Heart right ventricle (tissue), 16 donors: ENCODE data around the gene GMCL1. TPM values are rescaled to one million over a fixed set of nuclear protein-coding genes. Genes with fewer than 3 reads are reported as not detected.

ENCODE experiments used
- ATAC-seq, 8 donors: fragments of 200-7000 bp; cut with Tn5 transposase; one replicate each; pipeline ENCODE4 v1.9.1; 2020; ENCODE audit warnings: mild to moderate bottlenecking in 8 of 8, moderate library complexity in 8 of 8, moderate number of reproducible peaks in 1 of 8
- DNase-seq, 2 donors: peaks; one replicate each; pipeline ENCODE4 v3.0.0-alpha.2; 2020
- H3K27ac ChIP-seq, 10 donors: fragments of 200-600 bp; sonication (generic) in 2 of 10; one replicate each; pipeline versions ENCODE4 v1.5.0 to v1.8.0; 2020 to 2022; ENCODE audit warnings: mild to moderate bottlenecking in 3 of 10
- H3K27me3 ChIP-seq, 7 donors: fragments of 200-600 bp; one replicate each; pipeline ENCODE4 v1.8.0; 2021 to 2022; ENCODE audit warnings: mild to moderate bottlenecking in 2 of 7
- H3K36me3 ChIP-seq, 9 donors: fragments of 200-600 bp; sonication (generic) in 1 of 9; one replicate each; pipeline versions ENCODE4 v1.5.0 to v1.8.0; 2020 to 2022; ENCODE audit warnings: mild to moderate bottlenecking in 2 of 9
- H3K4me1 ChIP-seq, 9 donors: fragments of 200-600 bp; sonication (generic) in 1 of 9; one replicate each; pipeline versions ENCODE4 v1.5.0 to v1.8.0; 2020 to 2022; ENCODE audit warnings: mild to moderate bottlenecking in 4 of 9
- H3K4me3 ChIP-seq, 10 donors: fragments of 200-600 bp; sonication (generic) in 2 of 10; one replicate each; pipeline versions ENCODE4 v1.5.0 to v1.8.0; 2020 to 2022; ENCODE audit warnings: mild to moderate bottlenecking in 7 of 10, moderate library complexity in 2 of 10
- H3K9me3 ChIP-seq, 11 donors: fragments of 200-600 bp in 10 of 11; sonication (generic) in 2 of 11; one replicate each; pipeline versions ENCODE4 v1.5.0 to v1.8.0; 2013 to 2022; ENCODE audit warnings: mild to moderate bottlenecking in 2 of 11, control low read depth in 1 of 11, moderate library complexity in 1 of 11
- CTCF ChIP-seq, 9 donors: fragments of 200-600 bp; sonication (generic) in 2 of 9; IDR thresholded peaks; one replicate each; pipeline versions ENCODE4 v1.5.0 to v1.8.0; 2021 to 2022; ENCODE audit warnings: antibody characterized with exemption in 9 of 9, mild to moderate bottlenecking in 5 of 9, moderate library complexity in 1 of 9
- WGBS, 2 donors: extraction: QIAGEN DNeasy Blood & Tissue Kit; methylation state at CpG; one replicate each; pipeline ENCODE4 v1.1.7; 2013; ENCODE audit warnings: inconsistent platforms in 1 of 2; 5-methylcytosine and 5-hydroxymethylcytosine counted together
- intact Hi-C, 10 donors: fragments of 100-400 bp; cut with DNase I; formaldehyde crosslinking; loops; one replicate each; pipeline versions ENCODE4 v1.11.1 to v1.14.2; 2022
- polyA plus RNA-seq, 2 donors: library from polyadenylated mRNA; stranded (reverse); fragments of 200-250 nt; gene quantifications; one replicate each; pipeline ENCODE4 v1.2.3, GENCODE V29; 2013
- total RNA-seq, 10 donors: library from RNA; stranded (reverse); fragmentation: NEBNext Ultra II Directional in 3 of 10; extraction: Animal tissue kit (Norgen Biotek cat#: 25700) in 3 of 10; gene quantifications; one replicate each; pipeline versions ENCODE4 v1.2.1 to v1.2.4, GENCODE V29; 2021 to 2023
- donor health status: Arrhythmogenic right ventricular cardiomyopathy.
- donor health status: ischemic (EF 13 %, LVEDD 7.1; RV severe dilation, severe dysfunction).
- donor health status: healthy with polysubstance abuse.
- donor health status: DM: no; HTN: yes; CAD: no.
- donor health status: DM: no; HTN: no; CAD: no.
- donor health status: ischemic (EF 25% LVEDD 6.9; RV normal size, moderate dysfunction).
- donor health status: ischemic (EF 25% LVEDD 5.7; RV mildly dilated, moderate dysfunction).
- donor health status: healthy.
- donor health status: DM: yes; HTN: yes; CAD: no.
- donor health status: Ischemic cardiomyopathy.
- donor health status: ischemic (EF 35%, LVEDD 5.7; RV mildly dilated, moderate dysfunction).
- donor health status: nonischemic (EF 11% LVEDD 7.7; RV severe dilation, severe dysfunction).
- donor health status: DM: yes; HTN: yes; CAD: no.
- donor health status: PGD.
- donor health status: ischemic (EF 29% LVEDD 5.4; RV normal size, mild dysfunction).
- donor health status: nonischemic (EF 23%, LVEDD 6.1; RV moderate dilation, normal function).

Gene GMCL1
- total and polyA plus RNA-seq, 12 donors: 2.9 to 8.0 (median 4.8) TPM

- H3K27ac ChIP-seq: peak overlapping the region; percentile 32 to 84 (median 74)
- peak overlapping the region in 5 of 10 donors; percentile 2 to 18 (median 10) for H3K4me3 ChIP-seq
- TF ChIP-seq CTCF (IDR thresholded peaks at IDR 0.05): no peak
- peaks cover 0 to 25% (median 20%) of the 10 kb centered on the region in 9 donors for H3K4me1 ChIP-seq
- H3K27me3 ChIP-seq: no peaks in the 10 kb centered on the region
- ATAC-seq (peak in 7 of 8 donors; percentile 28 to 77 (median 60)), DNase-seq (no peak)
- 51 to 65% methylated on average over 7 of the region's 7 CpGs for whole genome bisulfite sequencing, 2 donors
- peaks cover 0 to 39% (median 0%) of the 10 kb centered on the region in 9 donors for H3K36me3 ChIP-seq
- no peaks in the 10 kb centered on the region for H3K9me3 ChIP-seq
- intact Hi-C loops: no loop called here
These were observed 39.5 kb upstream of the GMCL1 start for GRCh38 chr2:69789772-69790600.

GRCh38 chr2:69790601-69790959 lies 38.9 kb upstream of the GMCL1 start:
- Histone ChIP-seq H3K4me1 (peaks cover 0 to 25% (median 20%) of the 10 kb centered on the region in 9 donors), H3K4me3 (peak overlapping the region in 1 of 10 donors; percentile 2), H3K36me3 (peaks cover 0 to 36% (median 0%) of the 10 kb centered on the region in 9 donors), H3K27me3 (no peaks in the 10 kb centered on the region), H3K27ac (peak overlapping the region; percentile 32 to 84 (median 74)), H3K9me3 (no peaks in the 10 kb centered on the region)
- 52 to 60% methylated on average over 1 of the region's 1 CpG for WGBS, 2 donors
- DNase-seq (no peak), ATAC-seq (peak in 1 of 8 donors; percentile 22)
- TF ChIP-seq CTCF (IDR thresholded peaks at IDR 0.05): no peak
- intact Hi-C loops: no loop called here

GRCh38 chr2:69791045-69791444 lies 38.4 kb upstream of the GMCL1 start:
- H3K27me3 ChIP-seq: no peaks in the 10 kb centered on the region
- no peak overlapping the region for H3K4me3 ChIP-seq
- ATAC-seq (peak in 4 of 8 donors; percentile 40 to 66 (median 58)), DNase-seq (peak in 1 of 2 donors; percentile 66)
- H3K9me3 ChIP-seq: no peaks in the 10 kb centered on the region
- peaks cover 0 to 31% (median 0%) of the 10 kb centered on the region in 9 donors for H3K36me3 ChIP-seq
- H3K4me1 ChIP-seq: peaks cover 0 to 25% (median 20%) of the 10 kb centered on the region in 9 donors
- intact Hi-C loops: no loop called here
- H3K27ac ChIP-seq: peak overlapping the region in 6 of 10 donors; percentile 71 to 84 (median 77)
- no peak for TF ChIP-seq CTCF (IDR thresholded peaks at IDR 0.05)

GRCh38 chr2:69796174-69796573 lies 33.3 kb upstream of the GMCL1 start:
- 95 to 100% methylated on average over 1 of the region's 1 CpG for WGBS, 2 donors
- DNase-seq (no peak), ATAC-seq (no peak)
- Histone ChIP-seq H3K27me3 (no peaks in the 10 kb centered on the region), H3K4me3 (no peak overlapping the region), H3K36me3 (peaks cover 0 to 5% (median 0%) of the 10 kb centered on the region in 9 donors), H3K4me1 (peaks cover 4 to 31% (median 21%) of the 10 kb centered on the region in 9 donors), H3K9me3 (no peaks in the 10 kb centered on the region), H3K27ac (no peak overlapping the region)
- TF ChIP-seq CTCF (IDR thresholded peaks at IDR 0.05): no peak
- intact Hi-C loops: loop anchor here in 1 of 10 donors (5.0 kb wide), 1 partner anchor 54 kb away; the partner anchor contains the start of gene ANXA4
